ENCODE results near the gene ARRB1. TPM values are rescaled to one million over a fixed set of nuclear protein-coding genes. Genes with fewer than 3 reads are reported as not detected.
"Not testable (repeated sequence)": the region's sequence is repeated elsewhere in the genome, so short reads cannot be mapped to it uniquely, and the experiment has no call there.

ARRB1 gene
- total RNA-seq, 4 donors from 2014 or later: 26.3 to 104 (median 29.3) TPM

GRCh38 chr11:75305452-75305851 is 46.0 kb downstream of the ARRB1 start:
- TF ChIP-seq POLR2A (IDR thresholded peaks at IDR 0.05): no peak
- no peak for TF ChIP-seq CTCF (IDR thresholded peaks at IDR 0.05)
- WGBS, 2 donors: 56 to 76% methylated on average over 3 of the region's 3 CpGs
- intact Hi-C loops (cut with DNase I; ENCODE audit: low total_unique reads): loop anchor here (5.0 kb wide), 1 partner anchor 1423 kb away; no protein-coding TSS in a partner anchor
- no peak overlapping the region for H3K4me3 ChIP-seq (ENCODE audit: low read depth, poor library complexity, severe bottlenecking)
- no peak for DNase-seq (ENCODE audit: low spot score in 2 of 2)

GRCh38 chr11:75304941-75305340 is 46.5 kb downstream of the ARRB1 start:
- not testable (repeated sequence) for DNase-seq (ENCODE audit: low spot score in 2 of 2); H3K4me3 ChIP-seq (ENCODE audit: low read depth, poor library complexity, severe bottlenecking)
- WGBS, 2 donors: 54 to 75% methylated on average over 4 of the region's 4 CpGs
- intact Hi-C loops (cut with DNase I; ENCODE audit: low total_unique reads): loop anchor here (5.0 kb wide), 1 partner anchor 1423 kb away; no protein-coding TSS in a partner anchor

DNA sequence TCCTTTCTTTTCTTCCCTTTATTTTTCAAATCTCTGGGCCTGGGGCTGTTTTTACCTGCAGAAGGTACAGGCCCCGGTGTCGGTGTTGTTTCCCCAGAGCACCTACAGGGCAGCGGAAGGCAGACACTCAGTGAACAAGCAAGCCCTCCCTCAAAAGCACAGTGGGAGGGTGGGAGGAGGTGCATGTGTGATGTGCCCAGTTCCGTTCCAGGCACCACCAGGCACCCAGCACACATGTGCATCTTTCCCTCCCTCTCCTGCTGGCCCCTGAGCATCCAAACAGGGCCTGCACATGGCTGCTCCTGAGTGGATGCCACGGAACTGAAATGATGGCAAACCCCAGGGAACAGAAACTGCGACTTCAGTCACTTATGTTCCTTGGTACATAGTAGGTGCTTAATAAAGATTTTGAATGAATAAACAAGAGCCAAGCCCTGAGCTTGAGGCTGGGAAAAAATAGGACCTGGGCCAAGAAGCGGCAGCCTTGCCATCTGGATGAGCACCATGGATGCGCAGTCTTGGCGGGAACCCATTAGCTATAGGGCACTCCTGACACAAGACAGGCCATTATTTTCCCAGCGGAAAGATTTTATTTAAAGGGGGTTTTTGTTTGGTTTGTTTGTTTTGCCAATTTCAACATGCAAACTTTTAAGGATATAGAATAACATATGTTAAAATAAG is 47.8 kb downstream of the ARRB1 start:
- 71 to 81% methylated on average over 10 of the region's 10 CpGs for WGBS, 2 donors
- intact Hi-C loops (cut with DNase I; ENCODE audit: low total_unique reads): no loop called here
- no peak overlapping the region for H3K4me3 ChIP-seq (ENCODE audit: low read depth, poor library complexity, severe bottlenecking)
- TF ChIP-seq POLR2A (IDR thresholded peaks at IDR 0.05) (no peak), CTCF (IDR thresholded peaks at IDR 0.05) (no peak)
- no peak for DNase-seq (ENCODE audit: low spot score in 2 of 2)

GRCh38 chr11:75302371-75302770 is 49.1 kb downstream of the ARRB1 start:
- no peak overlapping the region for H3K4me3 ChIP-seq (ENCODE audit: low read depth, poor library complexity, severe bottlenecking)
- WGBS, 2 donors: 61 to 73% methylated on average over 4 of the region's 4 CpGs
- TF ChIP-seq CTCF (IDR thresholded peaks at IDR 0.05) (no peak), POLR2A (IDR thresholded peaks at IDR 0.05) (no peak)
- no peak for DNase-seq (ENCODE audit: low spot score in 2 of 2)
- intact Hi-C loops (cut with DNase I; ENCODE audit: low total_unique reads): no loop called here

GRCh38 chr11:75301601-75302345 is 49.7 kb downstream of the ARRB1 start:
- no peak overlapping the region for H3K4me3 ChIP-seq (ENCODE audit: low read depth, poor library complexity, severe bottlenecking)
- intact Hi-C loops (cut with DNase I; ENCODE audit: low total_unique reads): no loop called here
- DNase-seq (ENCODE audit: low spot score in 2 of 2): no peak
- TF ChIP-seq CTCF (IDR thresholded peaks at IDR 0.05) (no peak), POLR2A (IDR thresholded peaks at IDR 0.05) (no peak)
- WGBS, 2 donors: 77 to 79% methylated on average over 15 to 16 of the region's 16 CpGs

GRCh38 chr11:75301131-75301530 is 50.3 kb downstream of the ARRB1 start:
- WGBS, 2 donors: 80 to 85% methylated on average over 5 of the region's 5 CpGs
- H3K4me3 ChIP-seq (ENCODE audit: low read depth, poor library complexity, severe bottlenecking): no peak overlapping the region
- intact Hi-C loops (cut with DNase I; ENCODE audit: low total_unique reads): no loop called here
- DNase-seq (ENCODE audit: low spot score in 2 of 2): no peak
- TF ChIP-seq POLR2A (IDR thresholded peaks at IDR 0.05): no peak
- TF ChIP-seq CTCF (IDR thresholded peaks at IDR 0.05): no peak
